D341Med (cell line): ENCODE data around the gene DDX10.
"Not testable (repeated sequence)": the region's sequence is repeated elsewhere in the genome, so short reads cannot be mapped to it uniquely, and the experiment has no call there.

ENCODE experiments used
- DNase-seq: peaks from one replicate; pipeline ENCODE4 v3.0.0; 2012; ENCODE audit warnings: low spot score

DDX10 gene

GRCh38 chr11:108715239-108715638, 50.4 kb downstream of the DDX10 start:
- no peak for DNase-seq

- no peak for DNase-seq
These were observed 53.6 kb downstream of the DDX10 start for GRCh38 chr11:108718466-108718865.

- DNase-seq: no peak
These were observed 60.3 kb downstream of the DDX10 start for GRCh38 chr11:108724974-108725689.

- DNase-seq: no peak
These were observed 61.4 kb downstream of the DDX10 start for GRCh38 chr11:108726077-108726800.

- no peak for DNase-seq
These were observed 62.8 kb downstream of the DDX10 start for GRCh38 chr11:108727665-108728064.

GRCh38 chr11:108729227-108729871, 64.5 kb downstream of the DDX10 start:
- DNase-seq: no peak

GRCh38 chr11:108732395-108732794, 67.5 kb downstream of the DDX10 start:
- no peak for DNase-seq

- no peak for DNase-seq
These were observed 68.7 kb downstream of the DDX10 start for GRCh38 chr11:108733479-108734116.

- no peak for DNase-seq
These were observed 69.4 kb downstream of the DDX10 start for GRCh38 chr11:108734283-108734682.

GRCh38 chr11:108734956-108735559, 70.2 kb downstream of the DDX10 start:
- no peak for DNase-seq

- not testable (repeated sequence) for DNase-seq
These were observed 75.3 kb downstream of the DDX10 start for GRCh38 chr11:108740132-108740531.

- no peak for DNase-seq
These were observed 79.0 kb downstream of the DDX10 start for GRCh38 chr11:108743851-108744250.

GRCh38 chr11:108748968-108749367, 84.1 kb downstream of the DDX10 start:
- no peak for DNase-seq

- DNase-seq: no peak
These were observed 86.6 kb downstream of the DDX10 start for GRCh38 chr11:108751444-108751843.

GRCh38 chr11:108752297-108752751, 87.5 kb downstream of the DDX10 start:
- no peak for DNase-seq

- DNase-seq: no peak
These were observed 90.2 kb downstream of the DDX10 start for GRCh38 chr11:108754901-108755625.

GRCh38 chr11:108757630-108758029, 92.8 kb downstream of the DDX10 start:
- DNase-seq: no peak

GRCh38 chr11:108758458-108758857, 93.6 kb downstream of the DDX10 start:
- DNase-seq: no peak

- DNase-seq: no peak
These were observed 101.8 kb downstream of the DDX10 start for GRCh38 chr11:108766596-108767173.

- DNase-seq: no peak
These were observed 103.5 kb downstream of the DDX10 start for GRCh38 chr11:108768370-108768769.

- DNase-seq: no peak
These were observed 104.1 kb downstream of the DDX10 start for GRCh38 chr11:108768964-108769363.
